Activated T-helper 9 cell treated with anti-CD3 and anti-CD28 coated beads, Interleukin-2, amount 50 U/mL, for 16 hours (primary cell): ENCODE measurements around the gene HACD2.

Experiments
- DNase-seq: peaks from one replicate; pipeline ENCODE4 v3.0.0-alpha.2; 2020; ENCODE audit warnings: low read depth

Gene HACD2

GRCh38 chr3:123447416-123447748 lies 137.5 kb downstream of the HACD2 start:
- DNase-seq: no peak

GRCh38 chr3:123446610-123447109 lies 138.2 kb downstream of the HACD2 start:
- DNase-seq: no peak

GRCh38 chr3:123446210-123446609 lies 138.6 kb downstream of the HACD2 start:
- DNase-seq: no peak

- DNase-seq: no peak
These were observed 139.2 kb downstream of the HACD2 start for GRCh38 chr3:123445702-123446101.

- no peak for DNase-seq
These were observed 140.1 kb downstream of the HACD2 start for GRCh38 chr3:123444744-123445143.

- no peak for DNase-seq
These were observed 140.8 kb downstream of the HACD2 start for GRCh38 chr3:123444023-123444422.

GRCh38 chr3:123442908-123443307 lies 141.9 kb downstream of the HACD2 start:
- no peak for DNase-seq

GRCh38 chr3:123442125-123442524 lies 142.7 kb downstream of the HACD2 start:
- no peak for DNase-seq
